CD4-positive, alpha-beta T cell treated with Interleukin-4 for 4 hours (primary cell): ENCODE data around the gene TMEFF1.

Experiments used
- DNase-seq: peaks from one replicate; pipeline ENCODE4 v3.0.0-alpha.2; 2020

The TMEFF1 gene

DNA sequence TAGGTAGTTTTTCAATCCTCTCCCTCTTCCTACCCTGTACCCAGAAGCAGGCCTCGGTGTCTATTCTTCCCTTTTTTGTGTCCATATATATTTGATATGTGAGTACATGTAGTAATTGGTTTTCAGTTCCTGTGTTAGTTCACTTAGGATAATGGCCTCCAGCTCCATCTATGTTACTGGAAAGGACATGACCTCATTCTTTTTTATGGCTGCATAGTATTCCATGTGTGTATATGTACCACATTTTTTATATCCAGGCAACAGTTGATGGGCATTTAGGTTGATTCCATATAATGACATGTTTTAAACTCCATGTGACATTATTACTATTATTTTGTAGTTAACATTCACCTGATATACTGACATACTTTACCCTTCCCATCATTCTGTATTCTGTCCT lies 154.0 kb downstream of the TMEFF1 start:
- DNase-seq: no peak
